HG02610 (cell line): ENCODE results near the gene MYCBP2.

Experiments
- ATAC-seq: cut with Tn5 transposase; IDR thresholded peaks from one replicate; pipeline ENCODE4 v1.9.1; 2021; ENCODE audit warnings: mild to moderate bottlenecking, moderate library complexity; ENCODE audit not compliant: unreplicated experiment

Gene MYCBP2

DNA sequence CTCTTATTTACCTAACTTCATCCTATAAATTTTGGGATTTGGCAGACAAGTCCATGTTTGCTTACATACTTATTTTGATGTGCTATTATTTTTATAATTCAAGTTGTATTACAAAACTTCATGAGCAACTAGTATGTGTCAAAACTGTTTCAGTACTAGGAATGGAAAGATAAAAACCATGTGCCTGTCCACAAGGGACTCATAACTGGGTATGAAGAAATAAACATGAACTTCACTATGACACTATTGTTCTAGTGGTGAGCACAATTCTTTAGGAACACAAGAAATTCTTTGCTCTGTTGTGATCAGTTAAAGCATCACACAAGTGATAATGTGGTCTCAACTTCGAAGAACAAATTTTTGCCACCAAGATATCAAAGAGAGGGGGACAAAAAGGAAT is 202.5 kb downstream of the MYCBP2 start:
- ATAC-seq = no peak

DNA sequence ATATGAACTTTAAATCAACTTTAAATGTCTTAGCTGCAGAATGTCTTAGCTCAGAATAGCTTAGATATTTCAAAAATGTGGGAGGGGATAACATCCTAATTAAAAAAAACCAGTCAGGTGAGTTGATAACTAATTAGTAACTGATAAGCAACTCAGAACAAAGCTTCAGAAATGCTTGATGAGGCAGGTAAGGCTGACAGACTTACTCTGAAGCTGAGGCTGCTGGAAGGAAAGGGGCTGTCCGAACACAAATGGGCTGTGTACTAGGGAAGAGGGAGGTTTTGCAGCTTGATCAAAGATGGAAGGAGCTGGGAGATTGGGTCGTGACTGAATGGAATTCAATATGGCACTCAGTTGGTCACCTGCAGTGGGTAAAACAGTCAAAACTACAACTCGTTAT is 208.8 kb downstream of the MYCBP2 start:
- ATAC-seq = no peak

DNA sequence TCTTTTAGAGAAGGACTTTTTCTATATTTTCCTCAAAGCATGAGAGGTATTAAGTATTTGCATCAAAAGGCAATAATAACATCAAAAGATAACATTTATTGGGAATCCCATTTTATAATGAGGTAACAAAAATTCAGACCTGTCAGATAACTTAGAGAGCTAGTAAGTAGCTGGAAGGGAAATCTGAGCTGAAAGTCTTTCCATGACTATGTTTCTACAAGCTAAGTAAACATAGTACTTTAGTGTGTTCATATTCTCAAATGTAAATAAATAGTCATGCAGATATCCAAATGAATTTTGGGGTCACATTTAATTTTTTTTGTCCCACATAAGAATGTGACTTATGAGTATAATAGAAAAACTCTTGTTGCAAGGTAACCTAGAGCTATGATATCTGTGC is 212.6 kb downstream of the MYCBP2 start:
- ATAC-seq = no peak

DNA sequence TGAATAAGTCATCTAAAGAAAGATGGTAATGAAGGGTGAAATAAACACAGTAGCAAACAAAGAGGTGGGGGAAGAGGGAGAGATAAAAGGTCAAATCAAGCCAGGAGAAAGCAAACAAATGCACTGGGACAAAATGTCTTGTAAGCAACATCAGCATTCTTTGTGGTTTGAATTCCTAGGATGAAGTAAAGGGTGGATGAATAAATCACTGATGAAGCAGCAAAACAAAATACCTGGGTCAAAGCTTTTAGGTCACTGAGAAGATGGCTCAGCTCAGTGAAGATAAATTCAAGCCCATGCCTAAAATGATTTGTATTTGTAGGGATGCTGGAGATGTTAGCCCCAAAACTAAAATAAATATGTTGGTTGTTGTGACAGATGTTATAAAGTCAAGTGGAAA is 213.4 kb downstream of the MYCBP2 start:
- ATAC-seq = no peak

DNA sequence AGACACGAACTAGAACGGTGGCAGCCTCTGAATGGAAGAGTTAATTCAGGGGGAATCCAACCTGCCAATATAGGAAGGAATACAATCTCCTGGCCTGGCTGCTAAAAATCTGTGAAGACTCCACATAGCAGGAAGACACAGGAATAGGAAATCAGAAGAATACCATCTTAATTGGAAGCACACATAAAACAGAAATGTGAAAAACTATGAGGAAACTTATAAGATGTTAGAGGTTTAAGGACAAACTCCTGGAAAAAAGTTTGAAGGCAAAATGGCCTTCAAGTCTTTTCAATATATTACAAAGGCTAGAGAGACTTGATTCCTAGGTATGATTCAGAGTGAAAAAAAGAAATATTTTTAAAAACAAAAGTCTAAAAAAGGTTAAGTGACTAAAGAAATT is 221.8 kb downstream of the MYCBP2 start:
- ATAC-seq = no peak

DNA sequence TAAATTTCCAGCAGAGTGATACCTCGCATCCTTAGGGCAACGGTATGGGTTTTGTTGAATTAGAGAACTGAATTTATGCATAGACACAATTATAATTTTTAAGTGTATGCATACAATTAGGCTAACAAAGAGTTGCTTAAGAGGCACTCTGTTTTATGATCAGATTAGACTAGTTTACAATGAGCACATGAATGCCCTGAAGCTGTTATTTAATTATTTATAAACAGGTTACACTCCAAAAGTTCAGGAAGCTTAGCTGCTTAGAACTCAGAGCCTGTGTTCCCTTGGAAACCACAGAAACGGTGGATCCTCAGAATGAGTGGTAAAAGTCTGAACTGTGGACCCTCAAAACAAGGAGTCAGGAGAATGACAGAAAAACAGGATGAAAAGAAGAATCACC is 227.5 kb downstream of the MYCBP2 start:
- no peak for ATAC-seq

DNA sequence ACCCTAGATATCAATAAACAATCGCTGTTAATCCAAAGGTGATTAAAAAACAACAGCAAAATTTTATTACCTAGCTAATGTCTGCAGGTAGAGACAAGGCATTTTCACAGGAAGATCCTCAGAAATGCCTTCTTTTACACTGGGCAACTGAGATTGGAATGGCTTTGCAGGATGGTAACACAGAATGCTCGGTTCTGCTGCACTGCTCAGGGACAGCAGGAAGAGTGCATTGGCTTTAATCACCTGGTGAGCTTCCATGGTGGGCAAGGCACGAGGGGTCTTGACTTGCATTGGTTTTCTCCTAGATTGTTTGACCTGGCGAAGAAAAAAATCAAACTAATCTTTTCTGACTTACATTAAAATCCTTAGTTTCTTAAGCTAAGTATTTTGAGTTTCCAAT is 231.6 kb downstream of the MYCBP2 start:
- ATAC-seq = no peak

DNA sequence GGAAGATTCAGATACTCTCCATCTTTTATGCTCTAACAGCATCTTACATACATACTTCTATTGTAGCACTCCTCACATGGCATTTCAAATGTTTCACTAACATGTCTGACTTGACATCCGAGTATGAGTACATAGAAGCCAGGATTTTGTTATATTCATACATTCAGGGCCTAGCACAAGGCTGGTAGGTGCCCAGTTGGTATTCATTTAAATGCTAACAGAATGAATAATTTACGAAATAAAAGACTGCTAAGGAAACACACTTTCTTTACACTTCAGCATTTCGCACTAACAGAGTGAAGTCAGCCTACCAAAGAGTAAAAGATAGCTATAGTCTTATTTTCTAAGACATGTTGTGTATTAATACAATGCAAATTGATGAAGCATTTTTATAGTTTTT is 232.1 kb downstream of the MYCBP2 start:
- ATAC-seq = no peak

DNA sequence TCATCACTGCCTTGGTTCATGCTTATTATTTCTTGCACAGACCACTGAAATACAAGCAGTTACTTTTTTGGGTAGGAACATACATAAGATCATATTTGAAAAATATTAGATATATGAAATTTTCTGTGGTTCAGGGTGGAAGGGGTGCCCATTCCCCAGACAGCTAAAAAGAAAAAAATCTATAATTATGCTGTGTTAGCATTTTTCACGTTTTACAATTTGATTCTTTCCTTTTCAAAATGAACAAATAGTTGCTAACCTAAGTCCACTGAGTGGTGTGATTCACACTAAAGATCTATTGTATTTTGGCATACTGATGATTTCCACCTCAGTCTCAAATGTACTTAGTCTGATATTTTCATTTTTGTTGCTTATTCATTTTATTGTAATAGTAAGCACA is 233.2 kb downstream of the MYCBP2 start:
- no peak for ATAC-seq

DNA sequence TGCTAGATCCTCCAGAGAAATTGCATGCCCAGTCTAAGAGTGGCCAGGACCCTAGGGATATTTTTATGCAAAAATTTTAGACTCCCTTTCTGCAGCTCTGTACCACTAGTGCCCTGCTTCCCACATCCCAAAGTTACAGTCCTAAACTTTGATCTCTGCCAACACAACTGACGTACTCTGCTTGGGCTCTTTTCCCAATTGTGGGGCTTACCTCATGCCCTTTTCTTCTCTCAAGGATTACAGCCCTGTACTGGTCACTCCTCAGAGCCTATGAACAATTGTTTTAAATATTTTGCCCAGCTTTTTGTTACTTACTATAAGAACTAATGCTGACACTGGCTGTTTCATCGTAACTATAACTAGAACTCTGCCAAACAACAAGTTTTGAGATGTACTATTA is 242.1 kb downstream of the MYCBP2 start:
- ATAC-seq = no peak

DNA sequence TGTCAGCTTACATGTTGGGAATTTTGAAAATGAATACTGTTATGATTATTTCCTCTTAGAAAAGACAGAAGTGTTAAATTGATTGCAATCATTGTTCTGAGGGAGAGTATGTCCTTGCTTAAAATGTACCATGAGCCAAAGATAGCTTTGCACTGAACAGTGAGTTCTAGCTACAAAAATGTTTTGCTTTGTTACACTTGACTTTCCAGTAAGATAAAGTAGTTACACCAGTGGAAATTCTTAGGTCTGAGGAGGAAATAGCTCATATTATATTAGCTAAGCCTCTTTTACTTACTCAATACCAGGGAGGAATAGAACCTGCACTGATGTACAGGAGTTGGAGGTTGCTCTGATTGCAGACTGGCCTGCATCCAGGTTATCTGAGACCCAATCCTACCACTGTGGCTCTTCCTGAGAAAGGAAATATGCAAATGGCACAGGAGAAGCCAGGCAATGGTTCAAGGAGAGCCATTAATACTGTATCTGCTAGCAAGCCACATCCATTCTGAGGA is 246.9 kb downstream of the MYCBP2 start:
- no peak for ATAC-seq

DNA sequence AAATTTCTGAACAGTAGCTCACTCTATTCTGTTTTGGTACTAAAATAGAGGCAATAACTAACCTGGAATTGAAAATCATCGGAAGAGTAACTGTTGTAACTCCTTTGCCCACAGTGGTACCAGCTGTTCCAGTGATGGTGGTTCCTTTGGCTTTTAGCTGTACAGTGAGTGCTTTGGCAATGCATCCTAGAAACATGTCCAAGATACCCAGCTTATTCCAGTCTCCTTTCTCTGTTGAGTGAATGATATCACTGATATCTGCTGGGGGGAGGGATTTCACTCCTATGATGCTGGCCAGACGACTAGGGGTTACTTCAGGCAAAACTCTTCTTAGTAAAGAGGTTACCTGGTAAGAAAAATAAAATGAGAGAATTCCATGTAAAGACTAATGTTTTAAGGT is 259.4 kb downstream of the MYCBP2 start:
- ATAC-seq = no peak

DNA sequence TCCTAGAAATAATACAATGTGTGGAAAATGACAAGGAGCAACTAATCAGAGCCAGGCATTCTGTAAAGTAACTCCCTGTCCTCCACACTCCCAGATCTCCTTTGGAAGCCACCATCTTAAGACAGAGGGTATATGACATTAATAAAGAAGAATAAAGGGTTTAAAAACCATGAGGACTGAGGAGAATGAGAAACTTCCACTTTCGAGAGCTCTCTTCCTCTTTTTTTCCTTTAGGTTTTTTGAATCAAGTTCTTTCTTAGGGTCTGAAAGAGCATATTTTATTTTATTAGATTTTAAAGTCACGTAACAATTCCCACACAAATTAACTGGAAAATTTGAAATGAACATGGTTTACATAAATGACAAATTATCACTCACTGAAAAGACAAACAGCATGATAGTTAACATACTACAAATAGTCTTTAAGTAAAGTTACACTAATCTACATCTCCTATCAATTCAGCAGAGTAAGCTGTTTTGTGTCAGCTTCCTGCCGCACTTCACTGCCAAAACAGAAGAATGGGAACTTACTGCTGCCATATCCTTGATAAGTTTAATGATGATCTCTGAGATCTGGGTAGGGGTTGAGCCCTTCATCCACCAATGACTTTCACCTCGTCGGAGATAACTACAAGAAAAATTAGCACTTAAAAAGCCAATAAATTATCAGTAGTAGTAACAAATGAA is 261.3 kb downstream of the MYCBP2 start:
- ATAC-seq = no peak

DNA sequence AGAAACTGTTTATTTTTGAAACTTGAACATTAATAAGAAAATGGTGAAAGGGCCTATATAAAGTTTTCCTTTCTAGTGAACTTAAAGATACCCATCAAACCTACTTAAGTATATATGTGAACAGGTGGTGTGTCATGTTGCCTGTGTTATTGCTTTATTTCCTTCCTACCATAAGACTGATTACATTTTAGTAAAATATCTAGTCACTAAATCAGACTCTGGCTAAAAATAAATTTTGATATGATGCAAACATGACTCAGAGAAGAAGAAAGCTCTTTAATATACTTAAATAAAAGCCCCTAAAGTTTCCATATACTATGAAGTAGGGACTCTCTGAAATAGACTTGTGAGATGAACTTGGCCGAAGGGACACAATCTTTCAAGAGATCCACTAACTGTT is 264.8 kb downstream of the MYCBP2 start:
- no peak for ATAC-seq

DNA sequence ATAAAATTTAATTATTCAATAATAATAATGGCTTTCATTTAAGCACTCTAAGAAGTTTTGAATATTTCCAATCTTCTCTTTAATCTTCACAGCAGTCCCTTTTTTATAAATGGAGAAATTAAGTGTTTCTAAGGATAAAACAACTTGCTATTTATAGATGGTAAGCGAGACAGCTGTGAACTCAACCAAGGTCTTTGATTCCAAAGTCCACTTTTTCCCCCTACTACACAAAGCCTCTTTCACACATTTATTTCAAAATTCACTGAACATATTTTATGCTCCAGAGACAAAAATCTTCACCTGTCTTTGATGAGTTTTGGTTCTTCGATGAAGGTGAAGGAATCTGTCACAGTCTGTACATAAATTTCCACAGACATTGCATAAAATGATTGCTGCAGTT is 265.5 kb downstream of the MYCBP2 start:
- ATAC-seq = no peak

DNA sequence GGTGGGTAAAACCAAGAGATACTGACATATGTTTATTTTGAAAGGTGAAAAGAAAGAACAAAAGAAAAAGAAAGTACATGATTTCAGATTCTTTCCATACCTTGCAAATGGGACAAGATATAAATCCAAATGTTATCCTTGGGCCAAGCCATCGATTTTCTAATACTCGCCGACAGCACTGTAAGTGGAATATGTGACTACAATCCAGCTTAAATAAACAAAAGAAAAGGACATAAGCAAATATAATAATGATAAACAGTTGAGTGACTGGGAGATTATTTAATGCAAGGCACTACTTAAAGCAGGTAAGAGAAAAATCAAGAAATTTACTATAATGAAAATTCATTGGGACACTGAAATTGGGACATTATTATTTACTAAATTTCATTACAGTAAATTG is 270.0 kb downstream of the MYCBP2 start:
- ATAC-seq = no peak

DNA sequence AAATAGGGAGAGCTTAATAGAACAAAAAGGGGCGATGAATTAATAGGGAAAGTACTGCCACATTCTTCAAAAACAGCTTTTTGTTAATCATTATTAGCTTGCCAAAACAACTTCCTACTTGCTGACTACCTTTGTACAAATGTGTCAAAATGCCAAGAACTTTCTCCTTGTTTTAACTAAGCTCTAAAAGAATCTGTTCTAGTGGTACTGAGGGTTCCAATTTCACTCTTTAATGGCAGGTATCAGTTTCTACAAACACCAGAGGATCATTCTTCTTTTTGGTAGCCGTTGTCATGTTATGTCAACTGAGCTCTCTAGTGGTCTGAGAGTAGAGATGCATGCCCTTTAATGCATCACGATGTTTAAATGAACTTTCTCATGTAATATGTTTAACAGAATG is 270.5 kb downstream of the MYCBP2 start:
- ATAC-seq = no peak

DNA sequence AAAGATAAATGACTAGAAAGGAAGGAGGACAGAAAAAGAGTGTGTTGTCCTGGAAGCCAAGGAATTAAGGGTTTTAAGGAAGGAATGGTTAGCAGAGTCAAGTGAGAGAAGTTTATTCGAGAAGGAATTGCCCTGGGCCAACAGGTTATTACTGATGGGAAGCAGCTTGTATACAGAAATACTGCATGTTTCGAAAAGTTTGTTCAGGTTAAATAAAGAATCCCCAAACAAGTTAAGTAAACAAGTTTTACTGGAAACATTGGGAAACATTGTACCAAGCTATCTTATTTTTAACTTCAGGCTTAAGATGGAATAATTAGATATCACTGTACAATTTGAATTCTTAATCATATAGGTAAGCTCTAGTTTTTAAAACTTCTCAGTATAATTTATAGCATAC is 271.7 kb downstream of the MYCBP2 start:
- ATAC-seq = no peak

DNA sequence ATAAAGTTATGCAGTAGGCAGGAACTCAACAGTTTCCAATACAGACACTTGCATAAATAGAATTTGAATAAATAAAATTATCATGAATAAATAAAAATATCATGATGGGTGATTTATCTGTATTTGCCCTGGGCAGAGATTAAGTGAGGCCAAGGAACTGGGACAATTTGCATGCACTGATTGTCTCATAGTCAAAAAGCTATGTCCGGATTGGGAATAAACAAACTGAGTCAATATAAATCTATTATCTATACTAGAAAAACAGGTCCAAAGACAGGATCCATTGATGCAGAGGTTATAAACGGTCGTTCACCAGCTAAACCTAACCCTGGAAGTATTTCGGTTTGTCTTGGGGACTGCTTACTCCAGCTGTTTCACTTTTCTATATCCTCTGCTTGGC is 273.7 kb downstream of the MYCBP2 start:
- no peak for ATAC-seq

DNA sequence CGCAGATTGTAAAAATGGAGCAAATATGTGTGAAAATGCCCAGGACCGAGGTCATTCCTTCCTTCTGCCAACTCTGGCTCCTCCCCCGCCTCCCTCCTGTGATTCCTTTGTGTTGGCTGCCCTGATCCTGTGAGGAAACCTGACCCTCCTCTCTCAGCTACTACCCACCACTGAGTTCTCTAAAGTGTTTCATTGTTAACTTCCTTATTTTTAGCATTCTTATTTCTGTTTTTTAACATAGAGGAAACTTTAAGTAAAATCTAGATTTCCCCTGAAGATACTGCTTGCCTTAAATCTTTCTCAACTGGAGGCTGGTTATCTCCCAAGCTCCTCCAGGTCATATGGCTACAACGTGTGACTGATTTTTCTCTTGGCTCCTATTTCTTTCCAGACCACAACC is 278.2 kb downstream of the MYCBP2 start:
- ATAC-seq = no peak

DNA sequence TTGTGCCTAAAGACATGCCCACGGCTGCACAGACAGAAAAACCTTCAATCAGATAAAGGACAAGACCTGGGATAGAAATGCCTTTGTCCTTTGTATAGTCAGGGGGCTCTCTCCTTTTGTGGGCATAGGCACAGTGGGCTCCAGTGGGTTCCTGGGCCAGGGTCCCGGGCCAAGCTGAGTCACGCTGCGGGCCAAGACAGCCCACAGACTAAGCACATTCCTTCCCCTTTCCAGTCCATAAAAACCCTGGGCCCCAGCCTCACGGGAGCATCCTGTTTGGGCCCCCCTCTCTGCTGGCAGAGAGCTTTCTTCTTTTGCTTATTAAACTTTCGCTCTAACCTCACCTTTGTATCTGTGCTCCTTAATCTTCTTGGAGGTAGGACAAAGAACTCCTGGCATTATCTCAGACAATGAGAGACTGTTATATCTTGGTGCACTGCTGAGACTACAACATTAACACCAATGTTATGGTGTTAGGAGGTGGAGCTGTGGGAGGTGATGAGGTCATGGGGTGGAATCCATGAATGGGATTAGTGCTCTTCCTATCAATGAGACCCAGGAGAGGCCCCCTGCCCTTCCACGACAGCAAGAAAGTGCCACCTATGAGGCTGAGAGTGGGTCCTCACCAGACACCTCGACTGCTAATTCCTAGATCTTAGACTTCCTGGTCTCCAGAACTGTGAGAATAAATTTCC is 279.1 kb downstream of the MYCBP2 start:
- no peak for ATAC-seq

DNA sequence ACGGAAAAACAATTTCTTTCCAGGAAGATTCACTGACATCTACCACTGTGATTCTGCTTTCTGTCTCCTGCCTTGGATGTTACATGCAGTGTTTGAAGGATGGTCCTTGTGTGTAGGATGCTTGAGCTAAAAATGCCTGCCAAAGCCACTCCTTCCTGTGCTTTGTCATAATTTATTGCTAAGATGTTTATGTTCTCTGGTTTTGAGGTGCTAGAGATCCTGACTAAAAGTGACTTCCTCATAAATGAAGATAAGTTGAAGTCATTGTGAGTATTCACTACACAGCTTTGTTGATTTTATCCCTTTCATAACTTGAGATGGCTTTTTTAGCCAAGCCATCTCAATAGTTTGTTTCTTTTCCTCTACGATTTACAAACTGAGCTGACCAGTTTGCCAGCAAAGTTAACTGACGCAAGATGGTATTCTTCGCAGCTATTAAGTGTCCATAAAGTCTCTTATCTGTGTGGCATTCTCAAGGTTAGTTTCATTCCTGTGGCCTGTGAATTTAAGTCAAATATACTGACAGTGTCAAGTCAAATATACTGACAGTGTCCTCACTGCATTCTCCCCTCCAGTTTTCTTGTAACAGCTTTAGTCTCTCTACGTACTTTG is 284.2 kb downstream of the MYCBP2 start:
- ATAC-seq = no peak
